GM12891 (cell line): Measurements from ENCODE around the gene CHKB.

Experiments used
- POLR2AphosphoS5 ChIP-seq: IDR thresholded peaks from 2 replicates; pipeline ENCODE4 v1.6.1; 2011; ENCODE audit warnings: low read depth, low read length, control low read depth
- POU2F2 ChIP-seq: IDR thresholded peaks from 2 replicates; pipeline ENCODE4 v1.6.1; 2011; ENCODE audit warnings: low read depth, mild to moderate bottlenecking, control low read depth, low read length, moderate library complexity
- TAF1 ChIP-seq: IDR thresholded peaks from 2 replicates; pipeline ENCODE4 v1.6.1; 2011; ENCODE audit warnings: low read depth, low read length, control low read depth

- TF ChIP-seq POU2F2: no peak
- TF ChIP-seq TAF1: peak; percentile 30
- 0 out of 2 replicates have a peak, but pooled peaks have one; percentile 37 for TF ChIP-seq POLR2AphosphoS5
These were observed at the start of gene CHKB for GRCh38 chr22:50582493-50583293.
